ENCODE results near the gene UCK2. TPM values are rescaled to one million over a fixed set of nuclear protein-coding genes. Genes with fewer than 3 reads are reported as not detected.

Gene UCK2
- total RNA-seq, 1 experiment from 2014 or later, result 88.4 TPM

- DNase-seq (ENCODE audit: low read depth, low spot score) (no peak), ATAC-seq (no peak)
- Histone ChIP-seq H3K36me3 (ENCODE audit: control insufficient read depth in 1 of 2, insufficient read depth in 2 of 2, low read length in 2 of 2) (peaks cover 0 to 6% of the 10 kb centered on the region in 2 experiments; a peak in 1 of 4 replicates), H4K20me1 (ENCODE audit: insufficient read depth) (peaks cover 14% of the 10 kb centered on the region; the same call in 1 of the 2 replicates), H3K9me3 (ENCODE audit: control insufficient read depth in 1 of 2, insufficient read depth in 1 of 2, low read depth in 1 of 2, low read length in 2 of 2) (no peaks in the 10 kb centered on the region), H3K9ac (ENCODE audit: low read length) (no peak overlapping the region), H3K4me2 (ENCODE audit: low read length) (peak overlapping the region; percentile 85; the same call in 1 of the 2 replicates), H3K79me2 (ENCODE audit: insufficient read depth, low read length) (peaks cover 77% of the 10 kb centered on the region), H3K27me3 (ENCODE audit: insufficient read depth, low read length) (no peaks in the 10 kb centered on the region), H3K9me2 (ENCODE audit: insufficient read depth) (no peaks in the 10 kb centered on the region), H2AFZ (ENCODE audit: low read depth, low read length, poor library complexity, severe bottlenecking) (no peak overlapping the region), H3K27ac (ENCODE audit: low read depth, low read length) (peak overlapping the region; percentile 90; the same call in 1 of the 2 replicates), H3K4me3 (replicated peaks in 1 of 2; ENCODE audit: low read depth in 1 of 2, low read length in 2 of 2) (no peak overlapping the region; a peak in 1 of 4 replicates), H3K4me1 (ENCODE audit: control insufficient read depth in 1 of 2, insufficient read depth in 2 of 2, low read length in 2 of 2) (peaks cover 13 to 18% of the 10 kb centered on the region in 2 experiments; a peak in 3 of 4 replicates)
- RAD21 ChIA-PET (ENCODE audit: low non-redundant PET in 1 of 2, low total read pairs in 2 of 2, uncharacterized antibody in 2 of 2, unreplicated experiment in 2 of 2), result no interaction called here
- BruUV-seq (replicated peaks), result no TSS peak
- intact Hi-C loops (cut with micrococcal nuclease), result loop anchor here (2.0 to 5.0 kb wide), 2 partner anchors 61 to 82 kb away; partner anchors contain the start of gene TMCO1
- CTCF ChIA-PET, result no interaction called here
- POLR2A ChIA-PET, result interaction anchor here (1.0 to 2.3 kb wide), 2 partner anchors 42 to 61 kb away, joined by 4 to 9 read pairs; partner anchors contain the start of gene TMCO1
- TF ChIP-seq SP1 (IDR thresholded peaks at IDR 0.05; ENCODE audit: low read depth), result no peak
- no peak for TF ChIP-seq CBX3 (IDR thresholded peaks at IDR 0.05; ENCODE audit: low read depth)
- no peak for TF ChIP-seq CEBPB (IDR thresholded peaks at IDR 0.05; ENCODE audit: low read depth)
- no peak for TF ChIP-seq EGR1 (IDR thresholded peaks at IDR 0.05; ENCODE audit: low read depth)
- TF ChIP-seq ZNF274 (IDR thresholded peaks at IDR 0.05; ENCODE audit: low read depth, low read length), result no peak
- no peak for TF ChIP-seq CTCF (IDR thresholded peaks at IDR 0.05 in 2 of 3, conservative IDR thresholded peaks at IDR 0.05 in 1 of 3; ENCODE audit: borderline replicate concordance in 1 of 3, insufficient read depth in 1 of 3, low read depth in 2 of 3, low read length in 2 of 3)
- TF ChIP-seq ATF3 (IDR thresholded peaks at IDR 0.05), result no peak
- TF ChIP-seq POLR2A (IDR thresholded peaks at IDR 0.05; ENCODE audit: borderline replicate concordance, extremely low read depth, insufficient read depth, insufficient read length), result no peak
- no peak for TF ChIP-seq FOSL1 (IDR thresholded peaks at IDR 0.05; ENCODE audit: low read depth)
- TF ChIP-seq POLR2AphosphoS5 (IDR thresholded peaks at IDR 0.05; ENCODE audit: low read depth, low read length), result no peak
- TF ChIP-seq EZH2 (IDR thresholded peaks at IDR 0.05), result no peak
- no peak for TF ChIP-seq JUND (IDR thresholded peaks at IDR 0.05)
These were observed 2.5 kb downstream of the UCK2 start for GRCh38 chr1:165829888-165830287.

Data from HCT116 (cell line).